ENCODE results near the gene CNOT1.
A peak's percentile ranks its signal among the peaks of the same experiment; 100 is the strongest.
"Not testable (repeated sequence)": the region's sequence is repeated elsewhere in the genome, so short reads cannot be mapped to it uniquely, and the experiment has no call there.

Gene CNOT1
- total RNA-seq = 286 reads per million, percentile 95 among the genes with 10 or more reads in this experiment

- peak; percentile 95 for DNase-seq
These were observed at the start of gene CNOT1 for GRCh38 chr16:58629733-58630640. CNOT1 (minus strand) TSS chr16:58629826; CDS start chr16:58599337, 30,489 bp downstream.

GRCh38 chr16:58678716-58679115 is 49.1 kb upstream of the CNOT1 start:
- DNase-seq = no peak

- no peak for DNase-seq
These were observed 48.6 kb upstream of the CNOT1 start for GRCh38 chr16:58678269-58678668.

GRCh38 chr16:58670946-58671583 is 41.4 kb upstream of the CNOT1 start:
- DNase-seq = no peak

GRCh38 chr16:58670177-58670576 is 40.6 kb upstream of the CNOT1 start:
- DNase-seq = no peak

- no peak for DNase-seq
These were observed 35.6 kb upstream of the CNOT1 start for GRCh38 chr16:58665200-58665599.

- no peak for DNase-seq
These were observed 31.7 kb upstream of the CNOT1 start for GRCh38 chr16:58661199-58661830.

- not testable (repeated sequence) for DNase-seq
These were observed 30.3 kb upstream of the CNOT1 start for GRCh38 chr16:58659911-58660310.

- no peak for DNase-seq
These were observed 29.2 kb upstream of the CNOT1 start for GRCh38 chr16:58658796-58659211.

- no peak for DNase-seq
These were observed 27.3 kb upstream of the CNOT1 start for GRCh38 chr16:58656899-58657298.

- DNase-seq = no peak
These were observed 25.6 kb upstream of the CNOT1 start for GRCh38 chr16:58655215-58655596.

- DNase-seq = no peak
These were observed 25.1 kb upstream of the CNOT1 start for GRCh38 chr16:58654560-58655214.

- DNase-seq = no peak
These were observed 23.1 kb upstream of the CNOT1 start for GRCh38 chr16:58652741-58653140.

- no peak for DNase-seq
These were observed 22.3 kb upstream of the CNOT1 start for GRCh38 chr16:58651965-58652348.

- no peak for DNase-seq
These were observed 20.1 kb upstream of the CNOT1 start for GRCh38 chr16:58649707-58650106.

GRCh38 chr16:58647107-58647506 is 17.5 kb upstream of the CNOT1 start:
- no peak for DNase-seq

GRCh38 chr16:58644765-58645487 is 15.3 kb upstream of the CNOT1 start:
- DNase-seq = no peak

- DNase-seq = no peak
These were observed 14.5 kb upstream of the CNOT1 start for GRCh38 chr16:58644108-58644507.

GRCh38 chr16:58640949-58641348 is 11.3 kb upstream of the CNOT1 start:
- no peak for DNase-seq

- DNase-seq = no peak
These were observed 10.2 kb upstream of the CNOT1 start for GRCh38 chr16:58639836-58640235.

GRCh38 chr16:58639230-58639629 is 9.6 kb upstream of the CNOT1 start:
- DNase-seq = no peak
